Activated CD8-positive, alpha-beta T cell treated with anti-CD3 and anti-CD28 coated beads for 36 hours (primary cell): Measurements from ENCODE around the gene WFDC8. TPM values are rescaled to one million over a fixed set of nuclear protein-coding genes. Genes with fewer than 3 reads are reported as not detected.

Experiments
- ATAC-seq: fragments of 200-7000 bp; cut with Tn5 transposase; one replicate; pipeline ENCODE4 v1.10.0; 2021; ENCODE audit warnings: mild to moderate bottlenecking, moderate library complexity
- CTCF ChIA-PET: fragments of 350-600 bp; sonication (Branson Sonifier 250); formaldehyde crosslinking; loops from one replicate; lab custom pipeline; 2021; ENCODE audit warnings: antibody characterized with exemption; lab: Charles Lee
- POLR2A ChIA-PET: fragments of 350-600 bp; sonication (Branson Sonifier 250); formaldehyde crosslinking; loops from one replicate; lab custom pipeline; 2021; ENCODE audit warnings: antibody characterized with exemption; lab: Charles Lee
- DNase-seq: peaks from one replicate; pipeline ENCODE4 v3.0.0-alpha.2; 2020
- H3K27ac Mint-ChIP-seq: one replicate; pipeline ENCODE4 v1.8.0; 2021; ENCODE audit warnings: mild to moderate bottlenecking, mixed read lengths
- H3K27me3 Mint-ChIP-seq: one replicate; pipeline ENCODE4 v1.8.0; 2021; ENCODE audit warnings: mixed read lengths
- H3K36me3 Mint-ChIP-seq: one replicate; pipeline ENCODE4 v1.8.0; 2021; ENCODE audit warnings: low read depth, mixed read lengths
- H3K4me1 Mint-ChIP-seq: one replicate; pipeline ENCODE4 v1.8.0; 2021; ENCODE audit warnings: low read depth, mixed read lengths
- H3K4me3 Mint-ChIP-seq: one replicate; pipeline ENCODE4 v1.8.0; 2021; ENCODE audit warnings: mild to moderate bottlenecking, moderate library complexity, mixed read lengths
- H3K9me3 Mint-ChIP-seq: one replicate; pipeline ENCODE4 v1.8.0; 2021; ENCODE audit warnings: mixed read lengths
- intact Hi-C: fragments of 100-400 bp; cut with micrococcal nuclease; formaldehyde crosslinking; loops from one replicate; pipeline ENCODE4 v1.10.0; 2022
- total RNA-seq, 2 experiments: library from RNA; stranded (reverse); gene quantifications; one replicate each; pipeline ENCODE4 v1.2.3, GENCODE V29; 2021
- TF ChIP-seq, protein P1 (sequence below): fragments of 200-600 bp; IDR thresholded peaks from one replicate; pipeline ENCODE4 v1.8.0; 2022; ENCODE audit warnings: antibody characterized with exemption, mild to moderate bottlenecking

Gene WFDC8
- total RNA-seq, 2 experiments from 2014 or later: not detected

DNA sequence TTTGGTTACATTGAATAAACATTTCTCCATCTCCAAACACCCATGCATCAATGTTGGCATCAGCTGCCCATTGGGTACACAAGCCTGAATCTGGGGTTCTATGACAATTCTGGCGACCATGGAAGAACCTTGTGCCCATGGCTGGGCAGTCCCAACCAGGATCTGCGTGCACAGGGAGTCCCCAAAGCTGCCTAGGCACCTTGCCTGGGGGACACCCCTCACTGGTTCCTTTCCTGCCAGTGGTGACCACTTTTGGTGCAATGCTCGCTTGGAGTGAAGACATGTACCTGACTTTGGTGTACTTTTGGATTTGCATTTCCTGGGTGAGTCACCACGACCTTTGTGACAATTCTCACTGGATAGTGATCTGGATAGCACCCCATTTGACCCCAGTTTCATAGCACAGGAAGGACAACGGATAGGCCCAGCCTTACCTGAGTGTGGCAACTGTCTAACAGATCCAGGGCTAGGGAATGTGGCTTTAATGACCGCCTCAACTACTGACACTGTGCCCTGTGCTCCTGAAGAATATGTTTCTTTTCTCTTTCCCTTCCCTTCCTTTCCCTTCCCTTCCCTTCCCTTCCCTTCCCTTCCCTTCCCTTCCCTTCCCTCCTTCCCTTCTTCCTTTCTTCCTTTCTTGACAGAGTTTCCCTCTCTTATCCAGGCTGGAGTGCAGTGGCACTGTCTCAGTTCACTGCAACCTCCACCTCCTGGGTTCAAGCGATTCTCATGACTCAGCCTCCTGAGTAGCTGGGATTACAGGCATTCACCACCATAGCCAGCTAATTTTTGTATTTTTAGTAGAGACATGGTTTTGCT, 70.8 kb downstream of the WFDC8 start:
- CTCF ChIA-PET: interaction anchor here (1.0 kb wide), 1 partner anchor 121 kb away, joined by 3 read pairs; no protein-coding TSS in a partner anchor
- Mint-ChIP-seq H3K36me3 (no peaks in the 10 kb centered on the region), H3K4me1 (peaks cover 12% of the 10 kb centered on the region), H3K27ac (no peak overlapping the region), H3K4me3 (no peak overlapping the region), H3K9me3 (no peaks in the 10 kb centered on the region), H3K27me3 (peaks cover 31% of the 10 kb centered on the region)
- POLR2A ChIA-PET: no interaction called here
- DNase-seq (peak; percentile 13), ATAC-seq (no peak)
- intact Hi-C loops: no loop called here
- TF ChIP-seq, protein P1, sequence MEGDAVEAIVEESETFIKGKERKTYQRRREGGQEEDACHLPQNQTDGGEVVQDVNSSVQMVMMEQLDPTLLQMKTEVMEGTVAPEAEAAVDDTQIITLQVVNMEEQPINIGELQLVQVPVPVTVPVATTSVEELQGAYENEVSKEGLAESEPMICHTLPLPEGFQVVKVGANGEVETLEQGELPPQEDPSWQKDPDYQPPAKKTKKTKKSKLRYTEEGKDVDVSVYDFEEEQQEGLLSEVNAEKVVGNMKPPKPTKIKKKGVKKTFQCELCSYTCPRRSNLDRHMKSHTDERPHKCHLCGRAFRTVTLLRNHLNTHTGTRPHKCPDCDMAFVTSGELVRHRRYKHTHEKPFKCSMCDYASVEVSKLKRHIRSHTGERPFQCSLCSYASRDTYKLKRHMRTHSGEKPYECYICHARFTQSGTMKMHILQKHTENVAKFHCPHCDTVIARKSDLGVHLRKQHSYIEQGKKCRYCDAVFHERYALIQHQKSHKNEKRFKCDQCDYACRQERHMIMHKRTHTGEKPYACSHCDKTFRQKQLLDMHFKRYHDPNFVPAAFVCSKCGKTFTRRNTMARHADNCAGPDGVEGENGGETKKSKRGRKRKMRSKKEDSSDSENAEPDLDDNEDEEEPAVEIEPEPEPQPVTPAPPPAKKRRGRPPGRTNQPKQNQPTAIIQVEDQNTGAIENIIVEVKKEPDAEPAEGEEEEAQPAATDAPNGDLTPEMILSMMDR: no peak

DNA sequence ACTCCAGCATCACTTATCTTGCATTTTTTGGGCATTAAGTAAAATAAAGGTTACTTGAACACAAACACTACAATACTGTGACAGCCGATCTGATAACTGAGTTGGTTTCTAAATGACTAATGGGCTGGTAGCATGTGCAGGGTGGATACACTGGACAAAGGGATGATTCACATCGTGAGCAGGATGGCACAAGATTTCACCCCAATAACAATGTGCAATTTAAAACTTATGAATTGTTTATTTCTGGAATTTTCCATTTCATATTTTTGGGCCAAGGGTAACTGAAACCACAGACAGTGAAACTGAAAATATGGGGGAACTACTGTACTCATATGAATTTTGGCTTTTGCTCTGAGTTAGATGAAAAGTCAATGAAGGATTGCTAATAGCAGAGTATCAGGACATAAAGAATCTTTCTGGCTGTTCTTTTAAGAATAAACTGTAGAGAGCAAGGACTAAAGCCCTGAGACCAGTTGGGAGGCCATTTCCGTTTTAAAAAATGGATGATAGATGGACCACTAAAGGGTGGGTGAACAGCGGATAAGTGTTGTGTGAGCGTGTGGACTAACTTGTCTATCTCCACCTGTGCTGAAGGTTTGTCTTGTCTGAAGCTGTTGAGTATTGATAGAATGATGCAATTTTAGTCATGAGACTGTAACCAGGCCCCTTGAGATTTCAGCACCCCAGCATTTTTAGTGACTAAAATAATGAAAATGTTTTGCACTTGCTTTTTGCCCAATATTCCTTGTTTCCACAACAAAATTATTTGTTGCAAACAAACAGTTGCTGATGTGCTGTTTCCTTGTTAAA, 71.9 kb downstream of the WFDC8 start:
- no peaks in the 10 kb centered on the region for H3K9me3 Mint-ChIP-seq
- POLR2A ChIA-PET: no interaction called here
- peak; percentile 45 for ATAC-seq
- no peak overlapping the region for H3K4me3 Mint-ChIP-seq
- H3K36me3 Mint-ChIP-seq: no peaks in the 10 kb centered on the region
- DNase-seq: no peak
- H3K27me3 Mint-ChIP-seq: peaks cover 30% of the 10 kb centered on the region
- intact Hi-C loops: no loop called here
- no peak overlapping the region for H3K27ac Mint-ChIP-seq
- TF ChIP-seq, protein P1: no peak
- CTCF ChIA-PET: no interaction called here
- peaks cover 12% of the 10 kb centered on the region for H3K4me1 Mint-ChIP-seq

DNA sequence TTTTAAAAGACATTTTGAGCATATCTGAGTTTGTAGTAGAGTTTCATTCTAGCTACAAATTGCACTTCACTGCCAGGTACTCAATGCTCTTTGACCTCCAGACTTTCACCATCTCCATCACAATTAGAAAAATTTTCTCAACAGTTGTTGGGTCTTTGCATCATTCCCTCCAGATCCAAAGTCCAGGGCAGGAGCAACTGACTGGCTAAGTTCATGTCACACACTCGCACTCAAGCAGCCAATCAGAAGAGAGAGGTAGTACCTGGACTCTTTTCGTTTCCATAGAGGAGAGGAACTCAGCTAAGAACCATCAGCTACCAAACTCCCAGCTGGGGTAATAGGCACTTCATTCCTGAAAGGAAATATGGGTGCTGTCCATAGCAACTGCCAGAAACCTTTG, 72.7 kb downstream of the WFDC8 start:
- no peak overlapping the region for H3K4me3 Mint-ChIP-seq
- peaks cover 34% of the 10 kb centered on the region for H3K27me3 Mint-ChIP-seq
- TF ChIP-seq, protein P1: no peak
- no peaks in the 10 kb centered on the region for H3K36me3 Mint-ChIP-seq
- intact Hi-C loops: no loop called here
- DNase-seq (no peak), ATAC-seq (no peak)
- ChIA-PET POLR2A (no interaction called here), CTCF (no interaction called here)
- peaks cover 12% of the 10 kb centered on the region for H3K4me1 Mint-ChIP-seq
- H3K9me3 Mint-ChIP-seq: no peaks in the 10 kb centered on the region
- no peak overlapping the region for H3K27ac Mint-ChIP-seq

DNA sequence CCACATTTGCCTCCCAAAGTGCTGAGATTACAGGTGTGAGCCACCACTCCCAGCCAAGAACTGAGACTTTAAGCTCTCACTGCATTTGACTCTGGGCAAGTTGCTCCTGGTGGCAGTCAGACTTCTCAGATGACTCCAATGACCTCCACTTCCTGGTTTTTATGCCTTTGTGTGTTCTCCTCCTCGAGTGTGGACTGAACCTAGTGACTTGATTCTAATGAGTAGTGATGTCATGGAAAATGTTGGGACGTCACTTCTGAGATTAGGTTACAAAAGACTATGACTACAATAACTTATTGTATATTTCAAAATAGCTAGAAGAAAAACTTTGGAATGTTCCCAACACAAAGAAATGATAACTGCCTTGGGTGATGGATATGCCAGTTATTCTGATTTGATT, 75.7 kb downstream of the WFDC8 start:
- CTCF ChIA-PET: interaction anchor here (1.2 to 1.7 kb wide), 2 partner anchors 66 to 268 kb away, joined by 3 to 4 read pairs; no protein-coding TSS in a partner anchor
- Mint-ChIP-seq H3K4me1 (peaks cover 12% of the 10 kb centered on the region), H3K27me3 (peaks cover 32% of the 10 kb centered on the region)

More for the DNA sequence above, 75.7 kb downstream of the WFDC8 start:
- POLR2A ChIA-PET: no interaction called here
- TF ChIP-seq, protein P1: no peak
- ATAC-seq: no peak
- Mint-ChIP-seq H3K27ac (no peak overlapping the region), H3K36me3 (no peaks in the 10 kb centered on the region), H3K9me3 (no peaks in the 10 kb centered on the region), H3K4me3 (no peak overlapping the region)
- intact Hi-C loops: no loop called here
- no peak for DNase-seq
